ENCODE results near the gene SLC35G3. TPM values are rescaled to one million over a fixed set of nuclear protein-coding genes. Genes with fewer than 3 reads are reported as not detected.

Gene SLC35G3
- total and polyA plus RNA-seq, 10 of the 15 experiments (the other 5 are each of a cell fraction or from before 2014, with no cell fraction given) = not detected

DNA sequence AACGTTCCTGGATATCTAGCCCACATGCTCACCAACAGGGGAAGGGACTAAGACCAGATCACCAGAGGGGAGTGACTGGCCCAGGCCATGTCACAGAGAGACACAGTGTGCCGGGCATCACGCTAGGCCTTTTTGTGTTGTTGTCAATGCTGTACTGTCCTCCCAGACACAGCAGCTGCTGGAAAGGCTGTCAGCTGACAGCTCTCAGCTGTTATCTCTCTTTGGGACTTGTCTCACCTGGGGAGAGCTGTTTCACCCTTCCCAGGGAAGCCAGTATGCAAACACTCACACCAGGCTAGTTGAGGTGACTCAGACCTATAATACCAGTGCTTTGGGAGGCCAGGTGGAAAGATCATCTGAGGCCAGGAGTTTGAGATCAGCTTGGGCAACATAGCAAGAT lies 27.1 kb downstream of the SLC35G3 start (continued):
- TF ChIP-seq, protein P1, sequence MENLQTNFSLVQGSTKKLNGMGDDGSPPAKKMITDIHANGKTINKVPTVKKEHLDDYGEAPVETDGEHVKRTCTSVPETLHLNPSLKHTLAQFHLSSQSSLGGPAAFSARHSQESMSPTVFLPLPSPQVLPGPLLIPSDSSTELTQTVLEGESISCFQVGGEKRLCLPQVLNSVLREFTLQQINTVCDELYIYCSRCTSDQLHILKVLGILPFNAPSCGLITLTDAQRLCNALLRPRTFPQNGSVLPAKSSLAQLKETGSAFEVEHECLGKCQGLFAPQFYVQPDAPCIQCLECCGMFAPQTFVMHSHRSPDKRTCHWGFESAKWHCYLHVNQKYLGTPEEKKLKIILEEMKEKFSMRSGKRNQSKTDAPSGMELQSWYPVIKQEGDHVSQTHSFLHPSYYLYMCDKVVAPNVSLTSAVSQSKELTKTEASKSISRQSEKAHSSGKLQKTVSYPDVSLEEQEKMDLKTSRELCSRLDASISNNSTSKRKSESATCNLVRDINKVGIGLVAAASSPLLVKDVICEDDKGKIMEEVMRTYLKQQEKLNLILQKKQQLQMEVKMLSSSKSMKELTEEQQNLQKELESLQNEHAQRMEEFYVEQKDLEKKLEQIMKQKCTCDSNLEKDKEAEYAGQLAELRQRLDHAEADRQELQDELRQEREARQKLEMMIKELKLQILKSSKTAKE (IDR thresholded peaks at IDR 0.05; ENCODE audit: low read depth, poor library complexity, severe bottlenecking) = no peak
- no peak for TF ChIP-seq FOXM1 (IDR thresholded peaks at IDR 0.05; ENCODE audit: low read depth, low read length)

DNA sequence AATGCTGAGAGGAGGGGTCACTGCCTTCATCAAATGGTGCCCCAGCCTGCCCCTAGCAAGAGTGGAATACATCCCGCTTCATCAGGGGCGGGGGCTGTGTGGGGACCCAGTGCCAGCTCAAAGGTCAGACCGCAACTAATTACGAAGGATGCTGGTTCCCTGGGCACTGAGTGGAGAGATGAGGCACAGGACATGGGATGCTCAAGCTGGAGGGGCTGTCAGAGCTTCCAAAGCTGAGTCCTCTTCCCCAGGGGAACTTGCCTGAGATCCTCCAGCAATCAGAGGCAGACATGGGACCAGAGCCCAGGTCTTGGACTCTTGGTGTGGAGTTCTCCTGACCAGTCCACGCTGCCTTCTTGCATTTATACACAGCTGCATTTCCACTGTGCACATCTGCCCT lies 27.7 kb downstream of the SLC35G3 start:
- in situ Hi-C loops (cut with MboI) = loop anchor here (5.0 to 10.0 kb wide), 2 partner anchors 371 to 578 kb away; partner anchors contain the start of gene SLFN12L
- Histone ChIP-seq H3K27me3 (replicated peaks in 1 of 2; ENCODE audit: control insufficient read depth in 2 of 2, insufficient read depth in 2 of 2, low read length in 1 of 2) (peaks cover 1 to 5% of the 10 kb centered on the region in 2 experiments; a peak in 3 of 4 replicates), H3K79me2 (ENCODE audit: control insufficient read depth, insufficient read depth, low read length) (no peaks in the 10 kb centered on the region), H3K4me2 (ENCODE audit: control insufficient read depth, insufficient read depth) (no peak overlapping the region), H4K20me1 (ENCODE audit: control insufficient read depth, insufficient read depth) (no peaks in the 10 kb centered on the region), H3K4me3 (no peak overlapping the region), H2AFZ (ENCODE audit: control insufficient read depth, low read depth, low read length) (no peak overlapping the region), H3K27ac (ENCODE audit: control insufficient read depth, insufficient read depth) (no peak overlapping the region), H3K4me1 (ENCODE audit: control insufficient read depth, insufficient read depth, low read length) (no peaks in the 10 kb centered on the region), H3K36me3 (ENCODE audit: control insufficient read depth in 2 of 2, insufficient read depth in 2 of 2, low read length in 1 of 2) (no peaks in the 10 kb centered on the region), H3K9me3 (replicated peaks; ENCODE audit: control insufficient read depth, insufficient read depth, low read length) (no peaks in the 10 kb centered on the region), H3K9ac (ENCODE audit: control insufficient read depth, insufficient read depth, low read length) (no peak overlapping the region)
- TF ChIP-seq NFYA (IDR thresholded peaks at IDR 0.05; ENCODE audit: borderline replicate concordance, low read depth, low read length) (no peak), SPI1 (IDR thresholded peaks at IDR 0.05; ENCODE audit: borderline replicate concordance, insufficient read depth, low read depth, low read length) (no peak), NFIC (IDR thresholded peaks at IDR 0.05; ENCODE audit: low read depth, low read length) (no peak), CBX3 (IDR thresholded peaks at IDR 0.05; ENCODE audit: borderline replicate concordance, low read depth) (no peak), EED (IDR thresholded peaks at IDR 0.05; ENCODE audit: low read depth) (no peak), RCOR1 (conservative IDR thresholded peaks at IDR 0.05; ENCODE audit: low read depth, low read length) (no peak), NBN (IDR thresholded peaks at IDR 0.05) (no peak), YBX1 (IDR thresholded peaks at IDR 0.05) (no peak), FOXK2 (IDR thresholded peaks at IDR 0.05) (no peak), TCF12 (IDR thresholded peaks at IDR 0.05; ENCODE audit: low read depth, low read length) (no peak), ZSCAN29 (IDR thresholded peaks at IDR 0.05) (no peak)
- TF ChIP-seq, protein P2, sequence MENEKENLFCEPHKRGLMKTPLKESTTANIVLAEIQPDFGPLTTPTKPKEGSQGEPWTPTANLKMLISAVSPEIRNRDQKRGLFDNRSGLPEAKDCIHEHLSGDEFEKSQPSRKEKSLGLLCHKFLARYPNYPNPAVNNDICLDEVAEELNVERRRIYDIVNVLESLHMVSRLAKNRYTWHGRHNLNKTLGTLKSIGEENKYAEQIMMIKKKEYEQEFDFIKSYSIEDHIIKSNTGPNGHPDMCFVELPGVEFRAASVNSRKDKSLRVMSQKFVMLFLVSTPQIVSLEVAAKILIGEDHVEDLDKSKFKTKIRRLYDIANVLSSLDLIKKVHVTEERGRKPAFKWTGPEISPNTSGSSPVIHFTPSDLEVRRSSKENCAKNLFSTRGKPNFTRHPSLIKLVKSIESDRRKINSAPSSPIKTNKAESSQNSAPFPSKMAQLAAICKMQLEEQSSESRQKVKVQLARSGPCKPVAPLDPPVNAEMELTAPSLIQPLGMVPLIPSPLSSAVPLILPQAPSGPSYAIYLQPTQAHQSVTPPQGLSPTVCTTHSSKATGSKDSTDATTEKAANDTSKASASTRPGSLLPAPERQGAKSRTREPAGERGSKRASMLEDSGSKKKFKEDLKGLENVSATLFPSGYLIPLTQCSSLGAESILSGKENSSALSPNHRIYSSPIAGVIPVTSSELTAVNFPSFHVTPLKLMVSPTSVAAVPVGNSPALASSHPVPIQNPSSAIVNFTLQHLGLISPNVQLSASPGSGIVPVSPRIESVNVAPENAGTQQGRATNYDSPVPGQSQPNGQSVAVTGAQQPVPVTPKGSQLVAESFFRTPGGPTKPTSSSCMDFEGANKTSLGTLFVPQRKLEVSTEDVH (IDR thresholded peaks at IDR 0.05; ENCODE audit: low read depth, partially characterized antibody) = no peak
- TF ChIP-seq, protein P3, sequence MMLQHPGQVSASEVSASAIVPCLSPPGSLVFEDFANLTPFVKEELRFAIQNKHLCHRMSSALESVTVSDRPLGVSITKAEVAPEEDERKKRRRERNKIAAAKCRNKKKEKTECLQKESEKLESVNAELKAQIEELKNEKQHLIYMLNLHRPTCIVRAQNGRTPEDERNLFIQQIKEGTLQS (IDR thresholded peaks at IDR 0.05; ENCODE audit: borderline replicate concordance, extremely low read depth, low read depth, low read length) = no peak
- TF ChIP-seq, protein P4, sequence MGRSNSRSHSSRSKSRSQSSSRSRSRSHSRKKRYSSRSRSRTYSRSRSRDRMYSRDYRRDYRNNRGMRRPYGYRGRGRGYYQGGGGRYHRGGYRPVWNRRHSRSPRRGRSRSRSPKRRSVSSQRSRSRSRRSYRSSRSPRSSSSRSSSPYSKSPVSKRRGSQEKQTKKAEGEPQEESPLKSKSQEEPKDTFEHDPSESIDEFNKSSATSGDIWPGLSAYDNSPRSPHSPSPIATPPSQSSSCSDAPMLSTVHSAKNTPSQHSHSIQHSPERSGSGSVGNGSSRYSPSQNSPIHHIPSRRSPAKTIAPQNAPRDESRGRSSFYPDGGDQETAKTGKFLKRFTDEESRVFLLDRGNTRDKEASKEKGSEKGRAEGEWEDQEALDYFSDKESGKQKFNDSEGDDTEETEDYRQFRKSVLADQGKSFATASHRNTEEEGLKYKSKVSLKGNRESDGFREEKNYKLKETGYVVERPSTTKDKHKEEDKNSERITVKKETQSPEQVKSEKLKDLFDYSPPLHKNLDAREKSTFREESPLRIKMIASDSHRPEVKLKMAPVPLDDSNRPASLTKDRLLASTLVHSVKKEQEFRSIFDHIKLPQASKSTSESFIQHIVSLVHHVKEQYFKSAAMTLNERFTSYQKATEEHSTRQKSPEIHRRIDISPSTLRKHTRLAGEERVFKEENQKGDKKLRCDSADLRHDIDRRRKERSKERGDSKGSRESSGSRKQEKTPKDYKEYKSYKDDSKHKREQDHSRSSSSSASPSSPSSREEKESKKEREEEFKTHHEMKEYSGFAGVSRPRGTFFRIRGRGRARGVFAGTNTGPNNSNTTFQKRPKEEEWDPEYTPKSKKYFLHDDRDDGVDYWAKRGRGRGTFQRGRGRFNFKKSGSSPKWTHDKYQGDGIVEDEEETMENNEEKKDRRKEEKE (IDR thresholded peaks at IDR 0.05) = no peak
- no TSS peak for BruUV-seq (replicated peaks)
- ATAC-seq (no peak), FAIRE-seq (no peak), DNase-seq (ENCODE audit: low read depth, low spot score) (no peak)
- ChIA-PET CTCF (interaction anchor here (0.7 kb wide), 1 partner anchor 25 kb away, joined by 5 read pairs; no protein-coding TSS in a partner anchor), RAD21 (ENCODE audit: unreplicated experiment) (no interaction called here), SMC1A (ENCODE audit: uncharacterized antibody, unreplicated experiment) (no interaction called here), POLR2A (no interaction called here)
- 24% methylated on average over 5 of the region's 5 CpGs for WGBS (ENCODE audit: insufficient coverage, insufficient replicate concordance, low lambda C conversion rate, missing lambda C conversion rate)
- intact Hi-C loops (cut with micrococcal nuclease; ENCODE audit: unreplicated experiment) = no loop called here

Measured in GM12878 (cell line).